ENCODE data around the gene FOXL1. TPM values are rescaled to one million over a fixed set of nuclear protein-coding genes. Genes with fewer than 3 reads are reported as not detected.

The FOXL1 gene
- total and polyA plus RNA-seq, 7 donors: 0.14 to 1.6 (median 0.48) TPM; not detected in 1

DNA sequence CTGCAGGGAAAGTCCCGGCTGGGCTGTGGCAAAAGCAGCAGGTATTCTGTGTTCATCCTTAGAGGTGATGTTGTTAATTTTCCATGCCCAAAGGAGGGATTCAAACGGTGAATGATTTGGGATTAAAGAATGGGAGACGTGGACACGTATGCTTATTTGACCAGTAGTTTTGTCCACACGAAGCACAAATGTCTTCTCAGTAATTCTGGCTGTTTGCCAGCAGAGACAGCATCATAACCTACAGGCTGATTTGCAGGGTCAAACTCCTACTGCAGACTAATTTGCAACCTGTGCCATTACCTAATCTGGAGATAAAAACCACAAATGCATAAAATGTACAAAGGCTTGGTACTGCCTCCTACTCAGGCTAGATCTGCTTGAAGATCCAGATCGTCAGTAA is 37.5 kb upstream of the FOXL1 start:
- WGBS, 2 donors: 85 to 91% methylated on average over 6 of the region's 6 CpGs
- intact Hi-C loops (cut with DNase I): no loop called here

DNA sequence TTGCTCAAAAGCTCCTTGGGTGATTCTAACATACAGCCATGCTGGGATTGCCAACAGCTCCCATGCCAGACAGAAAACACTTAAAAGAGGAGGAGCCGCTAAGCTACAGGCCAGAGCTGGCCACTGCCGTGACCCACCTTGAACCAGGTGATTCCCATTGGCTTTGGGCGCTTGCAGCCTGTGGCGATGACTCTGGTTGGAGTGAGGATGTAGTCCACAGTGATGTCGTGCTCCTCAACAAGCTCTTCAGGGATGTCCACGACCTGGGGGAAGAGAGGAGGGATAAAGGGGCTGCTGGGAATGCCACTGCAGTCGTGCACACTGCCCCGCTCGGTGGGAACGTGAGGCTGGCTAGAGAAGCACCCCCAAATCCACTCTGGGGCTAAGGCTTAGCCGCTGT is 36.8 kb upstream of the FOXL1 start:
- 94 to 95% methylated on average over 11 of the region's 11 CpGs for WGBS, 2 donors
- Histone ChIP-seq H3K9me3 (no peaks in the 10 kb centered on the region), H3K4me3 (no peak overlapping the region), H3K27ac (no peak overlapping the region), H3K4me1 (no peaks in the 10 kb centered on the region), H3K27me3 (no peaks in the 10 kb centered on the region), H3K36me3 (peaks cover 17 to 95% (median 53%) of the 10 kb centered on the region in 4 donors)
- intact Hi-C loops (cut with DNase I): no loop called here
- no peak for TF ChIP-seq EP300 (IDR thresholded peaks at IDR 0.05)
- TF ChIP-seq, protein P1, sequence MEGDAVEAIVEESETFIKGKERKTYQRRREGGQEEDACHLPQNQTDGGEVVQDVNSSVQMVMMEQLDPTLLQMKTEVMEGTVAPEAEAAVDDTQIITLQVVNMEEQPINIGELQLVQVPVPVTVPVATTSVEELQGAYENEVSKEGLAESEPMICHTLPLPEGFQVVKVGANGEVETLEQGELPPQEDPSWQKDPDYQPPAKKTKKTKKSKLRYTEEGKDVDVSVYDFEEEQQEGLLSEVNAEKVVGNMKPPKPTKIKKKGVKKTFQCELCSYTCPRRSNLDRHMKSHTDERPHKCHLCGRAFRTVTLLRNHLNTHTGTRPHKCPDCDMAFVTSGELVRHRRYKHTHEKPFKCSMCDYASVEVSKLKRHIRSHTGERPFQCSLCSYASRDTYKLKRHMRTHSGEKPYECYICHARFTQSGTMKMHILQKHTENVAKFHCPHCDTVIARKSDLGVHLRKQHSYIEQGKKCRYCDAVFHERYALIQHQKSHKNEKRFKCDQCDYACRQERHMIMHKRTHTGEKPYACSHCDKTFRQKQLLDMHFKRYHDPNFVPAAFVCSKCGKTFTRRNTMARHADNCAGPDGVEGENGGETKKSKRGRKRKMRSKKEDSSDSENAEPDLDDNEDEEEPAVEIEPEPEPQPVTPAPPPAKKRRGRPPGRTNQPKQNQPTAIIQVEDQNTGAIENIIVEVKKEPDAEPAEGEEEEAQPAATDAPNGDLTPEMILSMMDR (IDR thresholded peaks at IDR 0.05): no peak
- no peak for TF ChIP-seq POLR2AphosphoS5 (IDR thresholded peaks at IDR 0.05)
- TF ChIP-seq POLR2A (IDR thresholded peaks at IDR 0.05): no peak
- DNase-seq: peak; percentile 26

More for the DNA sequence above, 37.5 kb upstream of the FOXL1 start:
- TF ChIP-seq POLR2A (IDR thresholded peaks at IDR 0.05) (no peak), EP300 (IDR thresholded peaks at IDR 0.05) (no peak), POLR2AphosphoS5 (IDR thresholded peaks at IDR 0.05) (no peak)
- TF ChIP-seq, protein P1 (IDR thresholded peaks at IDR 0.05): no peak
- no peaks in the 10 kb centered on the region for H3K4me1 ChIP-seq
- H3K9me3 ChIP-seq: no peaks in the 10 kb centered on the region
- no peak overlapping the region for H3K4me3 ChIP-seq
- H3K36me3 ChIP-seq: peaks cover 17 to 95% (median 50%) of the 10 kb centered on the region in 4 donors
- no peak for DNase-seq
- no peak overlapping the region for H3K27ac ChIP-seq
- no peaks in the 10 kb centered on the region for H3K27me3 ChIP-seq

DNA sequence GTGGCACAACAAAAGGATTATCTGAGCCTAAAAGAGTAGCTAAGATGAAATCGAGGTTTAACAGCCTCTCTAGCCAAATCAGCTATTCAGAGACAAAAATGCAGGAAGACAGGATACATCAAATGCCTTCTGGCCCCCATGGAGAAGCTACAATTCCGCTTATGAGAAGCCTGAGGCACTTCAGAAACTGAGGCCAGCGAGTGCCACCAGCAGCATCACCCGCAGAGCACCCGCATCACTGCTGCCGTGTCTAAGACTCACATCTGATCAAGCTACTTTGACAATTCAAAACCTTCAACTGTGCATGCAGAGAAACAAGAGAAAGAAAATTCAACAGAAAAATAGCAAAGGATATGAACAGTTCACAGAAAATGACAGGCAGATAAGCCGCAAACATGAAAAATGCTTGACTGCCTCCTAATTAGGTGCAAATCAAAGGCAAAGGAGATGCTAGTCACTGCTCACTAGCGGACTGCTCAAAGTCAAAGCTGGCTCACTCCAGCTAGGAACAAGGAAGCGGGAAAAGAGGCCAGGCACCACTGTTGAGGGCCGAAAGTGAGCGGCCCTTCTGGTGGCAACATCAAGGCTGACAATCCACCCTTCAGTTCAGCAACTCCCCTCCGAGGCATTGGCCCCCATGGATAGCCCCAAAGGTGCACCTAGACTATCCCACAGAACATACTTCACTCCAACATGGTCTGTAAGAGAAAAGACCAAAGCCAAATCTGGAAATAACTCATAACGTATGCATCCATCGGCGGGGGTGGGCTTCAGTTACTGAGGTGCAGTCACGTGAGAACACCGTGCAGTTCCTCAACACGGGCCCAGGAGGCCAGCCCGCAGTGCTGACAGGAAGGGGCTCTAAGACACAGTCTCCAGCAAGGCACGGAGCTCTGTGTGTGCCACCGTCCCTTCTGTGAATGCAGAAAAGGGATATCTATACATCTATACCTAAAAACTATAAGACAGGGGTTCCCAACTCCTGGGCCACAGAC is 35.3 kb upstream of the FOXL1 start:
- Histone ChIP-seq H3K27ac (no peak overlapping the region), H3K4me3 (no peak overlapping the region), H3K36me3 (peaks cover 17 to 97% (median 56%) of the 10 kb centered on the region in 4 donors), H3K9me3 (no peaks in the 10 kb centered on the region), H3K4me1 (no peaks in the 10 kb centered on the region), H3K27me3 (no peaks in the 10 kb centered on the region)
- WGBS, 2 donors: 92 to 95% methylated on average over 21 of the region's 21 CpGs
- TF ChIP-seq EP300 (IDR thresholded peaks at IDR 0.05) (no peak), POLR2AphosphoS5 (IDR thresholded peaks at IDR 0.05) (no peak), POLR2A (IDR thresholded peaks at IDR 0.05) (no peak)
- TF ChIP-seq, protein P1 (IDR thresholded peaks at IDR 0.05): no peak
- intact Hi-C loops (cut with DNase I): no loop called here
- peak; percentile 9 for DNase-seq

DNA sequence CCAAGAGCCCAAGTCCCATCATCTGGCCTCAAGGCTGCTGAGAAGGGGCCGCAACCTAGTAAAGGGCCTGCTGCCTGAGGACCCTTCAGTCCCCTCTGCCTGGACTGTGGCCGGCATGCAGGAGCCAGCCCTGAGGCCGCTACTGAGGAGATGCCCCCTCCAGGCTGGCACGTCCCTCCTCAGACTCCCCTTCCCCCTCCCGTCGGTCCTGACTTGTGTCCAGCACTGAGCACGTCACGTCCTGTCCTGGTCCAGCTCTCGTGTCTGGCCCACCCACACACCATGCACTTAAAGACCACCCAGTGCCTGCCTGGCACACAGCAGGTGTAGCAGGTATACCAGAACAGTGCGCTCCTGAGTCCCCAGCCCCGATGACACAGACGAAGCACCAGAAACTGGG is 32.9 kb upstream of the FOXL1 start:
- Histone ChIP-seq H3K4me3 (no peak overlapping the region), H3K9me3 (no peaks in the 10 kb centered on the region), H3K36me3 (peaks cover 10 to 90% (median 43%) of the 10 kb centered on the region in 4 donors), H3K27me3 (no peaks in the 10 kb centered on the region), H3K4me1 (no peaks in the 10 kb centered on the region), H3K27ac (no peak overlapping the region)
- peak; percentile 45 for DNase-seq
- 80 to 87% methylated on average over 12 of the region's 12 CpGs for WGBS, 2 donors
- TF ChIP-seq POLR2A (IDR thresholded peaks at IDR 0.05) (no peak), EP300 (IDR thresholded peaks at IDR 0.05) (no peak)
- intact Hi-C loops (cut with DNase I): no loop called here

DNA sequence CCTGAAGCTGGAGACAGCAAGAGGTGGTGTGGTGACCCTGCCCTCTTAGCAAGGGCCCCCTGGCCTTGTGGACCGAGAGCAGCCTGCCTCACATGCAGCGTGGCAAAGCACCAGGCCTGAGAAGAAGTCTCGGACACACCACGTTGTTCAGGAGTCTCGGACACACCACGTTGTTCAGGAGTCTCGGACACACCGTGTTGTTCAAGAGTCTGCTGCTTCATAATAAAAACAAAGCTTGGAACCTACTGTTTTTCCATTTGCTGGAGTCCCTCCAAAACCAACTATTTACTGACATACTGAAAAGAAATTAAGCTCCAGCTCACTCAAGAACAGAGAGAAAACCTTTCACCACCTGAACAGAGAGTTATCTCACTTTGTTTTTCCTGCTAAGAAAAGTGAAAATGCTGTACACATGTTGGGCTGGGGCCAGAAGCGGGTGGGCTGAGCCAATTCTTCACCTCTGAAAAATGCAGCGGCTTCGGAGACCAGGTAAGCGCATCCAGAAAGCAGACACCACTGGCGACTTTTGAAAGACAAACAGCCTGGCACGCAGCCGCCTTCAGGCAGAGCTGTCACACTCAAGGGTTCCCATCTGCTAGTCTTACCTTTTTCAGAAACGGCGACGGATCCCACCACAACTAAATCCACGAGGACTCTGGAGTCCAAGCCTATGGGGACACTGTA is 32.3 kb upstream of the FOXL1 start:
- intact Hi-C loops (cut with DNase I): no loop called here
- H3K27me3 ChIP-seq: no peaks in the 10 kb centered on the region
- H3K4me3 ChIP-seq: no peak overlapping the region
- no peaks in the 10 kb centered on the region for H3K9me3 ChIP-seq
- 93 to 94% methylated on average over 19 of the region's 19 CpGs for WGBS, 2 donors
- no peaks in the 10 kb centered on the region for H3K4me1 ChIP-seq
- TF ChIP-seq EP300 (IDR thresholded peaks at IDR 0.05) (no peak), POLR2A (IDR thresholded peaks at IDR 0.05) (no peak)
- TF ChIP-seq, protein P1 (IDR thresholded peaks at IDR 0.05): no peak
- peaks cover 8 to 90% (median 38%) of the 10 kb centered on the region in 4 donors for H3K36me3 ChIP-seq
- DNase-seq: peak; percentile 46
- H3K27ac ChIP-seq: no peak overlapping the region

Measured in sigmoid colon (tissue), 7 donors.